Neural progenitor cell (in vitro differentiated cells): Measurements from ENCODE around the gene MIOX. TPM values are rescaled to one million over a fixed set of nuclear protein-coding genes. Genes with fewer than 3 reads are reported as not detected.

ENCODE experiments used
- DNase-seq: peaks from one replicate; pipeline ENCODE4 v3.0.0-alpha.2; 2016; ENCODE audit warnings: low spot score
- H2AFZ ChIP-seq: fragments of 200-600 bp; sonication (generic); replicated peaks from 2 replicates; pipeline ENCODE4 v1.6.1; 2016; ENCODE audit warnings: antibody characterized with exemption
- H3F3A ChIP-seq: fragments of 200-600 bp; sonication (generic); 2 replicates; pipeline ENCODE4 v1.6.1; 2016; ENCODE audit warnings: antibody characterized with exemption, low read depth
- H3K27ac ChIP-seq: fragments of 200-600 bp; sonication (generic); 2 replicates; pipeline ENCODE4 v1.5.1; 2016; ENCODE audit warnings: mild to moderate bottlenecking
- H3K27me3 ChIP-seq: fragments of 200-600 bp; sonication (generic); 2 replicates; pipeline ENCODE4 v1.6.1; 2016; ENCODE audit warnings: mild to moderate bottlenecking, moderate library complexity
- H3K36me3 ChIP-seq: fragments of 200-600 bp; sonication (generic); 2 replicates; pipeline ENCODE4 v1.5.1; 2016
- H3K4me1 ChIP-seq: fragments of 200-600 bp; sonication (generic); 2 replicates; pipeline ENCODE4 v1.6.1; 2016; ENCODE audit warnings: mixed run types
- H3K4me2 ChIP-seq: fragments of 200-600 bp; sonication (generic); 2 replicates; pipeline ENCODE4 v1.6.1; 2016
- H3K4me3 ChIP-seq: fragments of 200-600 bp; sonication (generic); 2 replicates; pipeline ENCODE4 v1.5.1; 2016
- H3K79me2 ChIP-seq: fragments of 200-600 bp; sonication (generic); 2 replicates; pipeline ENCODE4 v1.6.1; 2016; ENCODE audit warnings: low read depth
- H3K9ac ChIP-seq: fragments of 200-600 bp; sonication (generic); 2 replicates; pipeline ENCODE4 v1.6.1; 2016
- H3K9me3 ChIP-seq: fragments of 200-600 bp; sonication (generic); 2 replicates; pipeline ENCODE4 v1.5.1; 2016; ENCODE audit warnings: low read depth
- H4K20me1 ChIP-seq: fragments of 200-600 bp; sonication (generic); 2 replicates; pipeline ENCODE4 v1.6.1; 2016; ENCODE audit warnings: low read depth
- H3K27ac Mint-ChIP-seq: 3 replicates; pipeline ENCODE4 v1.8.0; 2021; ENCODE audit warnings: mixed read lengths
- H3K27me3 Mint-ChIP-seq: 2 replicates; pipeline ENCODE4 v1.8.0; 2022; ENCODE audit warnings: low read depth, mild to moderate bottlenecking, inconsistent platforms, moderate library complexity, mixed read lengths; ENCODE audit not compliant: insufficient read depth
- H3K36me3 Mint-ChIP-seq: 3 replicates; pipeline ENCODE4 v1.8.0; 2021; ENCODE audit warnings: mixed read lengths
- H3K4me1 Mint-ChIP-seq: 3 replicates; pipeline ENCODE4 v1.8.0; 2021; ENCODE audit warnings: mixed read lengths
- H3K4me3 Mint-ChIP-seq: 3 replicates; pipeline ENCODE4 v1.8.0; 2021; ENCODE audit warnings: mild to moderate bottlenecking, moderate library complexity, mixed read lengths
- H3K9me3 Mint-ChIP-seq: 3 replicates; pipeline ENCODE4 v1.8.0; 2020; ENCODE audit warnings: mixed read lengths
- EZH2 ChIP-seq: fragments of 200-600 bp; sonication (generic); IDR thresholded peaks from 2 replicates; pipeline ENCODE4 v1.6.1; 2017; ENCODE audit warnings: antibody characterized with exemption, mild to moderate bottlenecking, moderate library complexity
- EZH2phosphoT487 ChIP-seq: fragments of 200-600 bp; sonication (generic); IDR thresholded peaks from 2 replicates; pipeline ENCODE4 v1.6.1; 2017; ENCODE audit warnings: antibody characterized with exemption
- total RNA-seq: library from RNA; depleted of rRNA; stranded (reverse); fragments of >200 nt; gene quantifications from 2 replicates; pipeline ENCODE4 v1.2.3, GENCODE V29; 2015; ENCODE audit warnings: low replicate concordance
- TF ChIP-seq, protein P1 (sequence below): fragments of 200-600 bp; sonication (generic); IDR thresholded peaks from 2 replicates; pipeline ENCODE4 v1.5.1; 2017; ENCODE audit warnings: antibody characterized with exemption, mild to moderate bottlenecking

MIOX gene
- total RNA-seq, 1 donor from 2014 or later = not detected

DNA sequence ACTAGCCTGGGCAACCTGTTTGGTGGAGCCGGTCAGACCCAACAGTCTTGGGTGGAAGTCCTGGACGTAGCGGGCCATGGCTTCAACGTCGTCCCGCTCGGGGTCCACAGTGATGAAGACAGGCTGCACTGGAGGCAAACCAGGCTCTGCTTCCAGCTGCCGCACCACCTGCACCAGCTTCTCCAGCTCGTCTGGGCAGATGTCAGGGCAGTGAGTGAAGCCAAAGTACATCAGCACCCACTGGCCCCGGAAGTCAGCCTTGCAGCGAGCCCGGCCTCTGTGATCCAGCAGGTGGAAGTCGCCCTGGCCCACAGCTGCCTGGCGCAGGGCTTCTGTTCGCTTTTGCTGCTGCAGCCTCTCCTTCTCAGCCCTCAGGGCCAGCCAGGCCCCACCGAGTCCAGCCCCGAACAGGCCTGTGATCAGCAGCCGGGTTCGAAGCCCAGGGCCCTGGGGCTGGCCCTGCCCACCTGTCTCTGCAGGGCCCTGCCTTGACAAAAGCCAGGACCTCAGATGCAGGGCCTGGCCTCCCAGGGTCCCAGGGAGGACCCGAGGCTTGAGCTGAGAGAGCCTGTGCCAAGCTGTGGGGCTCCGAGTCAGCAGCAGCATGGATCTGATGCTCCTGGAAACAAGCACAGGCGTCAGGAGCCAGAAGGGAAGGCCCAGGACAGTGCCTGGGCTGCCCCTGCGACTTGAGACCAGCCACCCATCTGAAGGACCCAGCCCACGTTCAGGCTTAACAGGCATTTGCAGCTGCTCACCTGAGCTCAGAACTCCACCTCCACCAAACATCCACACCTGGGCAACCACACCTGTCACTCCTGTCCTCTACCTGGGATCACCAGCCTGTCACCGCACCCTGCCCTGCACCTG is 37.4 kb downstream of the MIOX start:
- Histone ChIP-seq H3K36me3 (no peaks in the 10 kb centered on the region), H2AFZ (no peak overlapping the region), H3K4me3 (peak overlapping the region; percentile 92), H3K9me3 (no peaks in the 10 kb centered on the region), H3K9ac (no peak overlapping the region), H3K4me2 (peak overlapping the region; percentile 99), H3K27ac (no peak overlapping the region), H3F3A (peaks cover 32% of the 10 kb centered on the region), H3K4me1 (peaks cover 7% of the 10 kb centered on the region), H4K20me1 (peaks cover 45% of the 10 kb centered on the region), H3K79me2 (peaks cover 9% of the 10 kb centered on the region), H3K27me3 (peaks cover 29% of the 10 kb centered on the region)
- peaks cover 12% of the 10 kb centered on the region for H3K4me1 Mint-ChIP-seq
- H3K36me3 Mint-ChIP-seq = peaks cover 10% of the 10 kb centered on the region
- H3K9me3 Mint-ChIP-seq = no peaks in the 10 kb centered on the region
- H3K27ac Mint-ChIP-seq = peak overlapping the region; percentile 74
- TF ChIP-seq EZH2phosphoT487 (no peak), EZH2 (no peak)
- TF ChIP-seq, protein P1, sequence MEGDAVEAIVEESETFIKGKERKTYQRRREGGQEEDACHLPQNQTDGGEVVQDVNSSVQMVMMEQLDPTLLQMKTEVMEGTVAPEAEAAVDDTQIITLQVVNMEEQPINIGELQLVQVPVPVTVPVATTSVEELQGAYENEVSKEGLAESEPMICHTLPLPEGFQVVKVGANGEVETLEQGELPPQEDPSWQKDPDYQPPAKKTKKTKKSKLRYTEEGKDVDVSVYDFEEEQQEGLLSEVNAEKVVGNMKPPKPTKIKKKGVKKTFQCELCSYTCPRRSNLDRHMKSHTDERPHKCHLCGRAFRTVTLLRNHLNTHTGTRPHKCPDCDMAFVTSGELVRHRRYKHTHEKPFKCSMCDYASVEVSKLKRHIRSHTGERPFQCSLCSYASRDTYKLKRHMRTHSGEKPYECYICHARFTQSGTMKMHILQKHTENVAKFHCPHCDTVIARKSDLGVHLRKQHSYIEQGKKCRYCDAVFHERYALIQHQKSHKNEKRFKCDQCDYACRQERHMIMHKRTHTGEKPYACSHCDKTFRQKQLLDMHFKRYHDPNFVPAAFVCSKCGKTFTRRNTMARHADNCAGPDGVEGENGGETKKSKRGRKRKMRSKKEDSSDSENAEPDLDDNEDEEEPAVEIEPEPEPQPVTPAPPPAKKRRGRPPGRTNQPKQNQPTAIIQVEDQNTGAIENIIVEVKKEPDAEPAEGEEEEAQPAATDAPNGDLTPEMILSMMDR = no peak
- H3K4me3 Mint-ChIP-seq = peak overlapping the region; percentile 89
- no peak for DNase-seq
- H3K27me3 Mint-ChIP-seq = peaks cover 27% of the 10 kb centered on the region

DNA sequence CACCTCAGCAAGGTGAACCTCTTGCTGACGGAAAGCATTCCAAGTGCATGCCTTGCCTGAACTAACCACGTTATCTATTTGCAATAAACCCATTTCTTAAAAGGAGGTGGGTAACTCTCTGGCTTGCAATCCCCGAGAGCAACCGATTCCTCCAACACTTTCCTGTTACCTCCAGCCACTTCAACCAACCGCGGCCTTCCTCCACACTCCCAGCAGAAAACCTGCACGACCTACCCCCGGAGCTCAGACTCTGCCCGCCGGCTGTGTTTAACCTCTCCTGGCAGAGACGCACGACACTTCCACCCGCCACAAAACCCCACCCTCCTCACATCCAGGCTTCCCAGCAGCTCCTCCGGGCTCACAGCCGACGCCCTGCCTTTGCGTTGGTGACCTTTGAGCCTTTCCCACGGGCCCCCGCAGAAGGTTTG is 38.0 kb downstream of the MIOX start:
- Mint-ChIP-seq H3K9me3 (no peaks in the 10 kb centered on the region), H3K27ac (peak overlapping the region; percentile 74), H3K27me3 (peaks cover 34% of the 10 kb centered on the region), H3K36me3 (peaks cover 6% of the 10 kb centered on the region), H3K4me3 (peak overlapping the region; percentile 89), H3K4me1 (peaks cover 12% of the 10 kb centered on the region)
- TF ChIP-seq, protein P1 = no peak
- TF ChIP-seq EZH2 = no peak
- TF ChIP-seq EZH2phosphoT487 = no peak
- Histone ChIP-seq H3K9me3 (no peaks in the 10 kb centered on the region), H3K79me2 (peaks cover 9% of the 10 kb centered on the region), H3K9ac (peak overlapping the region; percentile 76), H3K36me3 (no peaks in the 10 kb centered on the region), H3K4me1 (peaks cover 7% of the 10 kb centered on the region), H3K4me3 (peak overlapping the region; percentile 92), H4K20me1 (peaks cover 51% of the 10 kb centered on the region), H3K27ac (no peak overlapping the region), H3F3A (peaks cover 39% of the 10 kb centered on the region), H3K27me3 (peaks cover 35% of the 10 kb centered on the region), H3K4me2 (peak overlapping the region; percentile 99), H2AFZ (no peak overlapping the region)
- DNase-seq = no peak

DNA sequence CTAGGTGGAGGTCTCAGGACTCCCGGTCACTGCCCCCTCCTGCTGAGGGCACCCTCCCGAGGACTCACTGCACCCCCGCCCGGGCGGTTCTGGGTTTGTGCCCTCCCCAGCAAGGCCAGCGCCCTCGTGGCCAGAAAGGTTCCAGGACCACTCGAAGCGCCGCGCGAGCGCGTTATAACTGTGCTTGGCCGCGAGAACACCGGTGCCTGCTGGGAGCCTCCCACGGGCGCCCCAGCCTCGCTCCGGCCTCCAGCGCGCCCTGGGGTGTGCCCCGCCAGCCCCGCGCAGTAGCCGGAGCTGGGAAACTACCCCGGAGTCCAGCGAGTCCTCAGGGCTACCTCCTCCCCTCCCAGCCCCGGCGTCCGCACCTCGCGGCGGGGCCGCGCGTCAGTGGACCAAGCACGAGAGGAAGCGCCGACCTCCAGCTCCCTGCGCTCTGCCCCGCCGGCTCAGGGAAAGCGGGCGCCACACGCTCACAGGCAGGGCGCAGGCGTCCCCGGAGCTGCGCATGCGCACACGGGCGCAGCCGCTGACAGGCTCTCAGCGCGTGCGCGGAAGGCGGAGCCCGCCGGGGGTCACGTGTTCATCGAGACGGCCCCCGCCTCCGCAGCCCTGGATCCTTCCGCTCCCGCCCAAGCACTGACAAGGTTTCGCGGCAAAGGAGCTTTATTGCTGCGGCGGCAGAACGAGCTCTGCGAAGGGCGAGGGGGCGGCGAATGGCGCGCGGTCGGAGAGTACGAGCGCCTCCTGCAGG is 38.6 kb downstream of the MIOX start, which contains the start of gene SCO2:
Gene SCO2 (minus strand): TSS at position 495 of the 754 bp plus-strand sequence. CDS start 1,187 bp downstream, outside the sequence.
- peaks cover 45% of the 10 kb centered on the region for H3F3A ChIP-seq
- Mint-ChIP-seq H3K4me1 (peaks cover 12% of the 10 kb centered on the region), H3K27ac (peak within 1 kb of the TSS; percentile 74), H3K27me3 (peaks cover 34% of the 10 kb centered on the region), H3K36me3 (peaks cover 5% of the 10 kb centered on the region), H3K4me3 (peak within 1 kb of the TSS; percentile 89), H3K9me3 (no peaks in the 10 kb centered on the region)
- TF ChIP-seq, protein P1 = peak; percentile 67
- TF ChIP-seq EZH2 = no peak
- peaks cover 9% of the 10 kb centered on the region for H3K79me2 ChIP-seq
- H3K4me2 ChIP-seq = peak within 1 kb of the TSS; percentile 99
- H4K20me1 ChIP-seq = peaks cover 57% of the 10 kb centered on the region
- DNase-seq = peak; percentile 99
- no peaks in the 10 kb centered on the region for H3K36me3 ChIP-seq
- H3K9ac ChIP-seq = peak within 1 kb of the TSS; percentile 76
- H3K27ac ChIP-seq = peak within 1 kb of the TSS; percentile 78
- H3K4me3 ChIP-seq = peak within 1 kb of the TSS; percentile 92
- peaks cover 9% of the 10 kb centered on the region for H3K4me1 ChIP-seq
- no peaks in the 10 kb centered on the region for H3K9me3 ChIP-seq
- peaks cover 41% of the 10 kb centered on the region for H3K27me3 ChIP-seq
- peak within 1 kb of the TSS; percentile 93 for H2AFZ ChIP-seq
